Central memory CD8-positive, alpha-beta T cell (primary cell): ENCODE data around the gene ACTRT2.

Experiments used
- ATAC-seq: fragments of 150-1000 bp; cut with Tn5 transposase; replicated peaks from 2 replicates; pipeline ENCODE4 v1.10.0; 2022; ENCODE audit warnings: mild to moderate bottlenecking, moderate FRiP score, moderate number of reproducible peaks; ENCODE audit not compliant: poor library complexity, severe bottlenecking; ENCODE audit errors: extremely low read depth
- DNase-seq, 2 donors: peaks; one replicate each; pipeline ENCODE4 v3.0.0; 2021; ENCODE audit warnings: low spot score in 2 of 2
- H3K27ac Mint-ChIP-seq: one replicate; pipeline ENCODE4 v1.8.0; 2022; ENCODE audit warnings: low read depth, mild to moderate bottlenecking, moderate library complexity, mixed read lengths
- H3K27me3 Mint-ChIP-seq: one replicate; pipeline ENCODE4 v1.8.0; 2022; ENCODE audit warnings: mixed read lengths
- H3K36me3 Mint-ChIP-seq: one replicate; pipeline ENCODE4 v1.8.0; 2022; ENCODE audit warnings: mild to moderate bottlenecking, moderate library complexity, mixed read lengths; ENCODE audit not compliant: insufficient read depth
- H3K4me1 Mint-ChIP-seq: one replicate; pipeline ENCODE4 v1.8.0; 2022; ENCODE audit warnings: mixed read lengths
- H3K4me3 Mint-ChIP-seq: one replicate; pipeline ENCODE4 v1.8.0; 2022; ENCODE audit warnings: mild to moderate bottlenecking, moderate library complexity, mixed read lengths
- H3K9me3 Mint-ChIP-seq: one replicate; pipeline ENCODE4 v1.8.0; 2022; ENCODE audit warnings: mixed read lengths

The ACTRT2 gene

GRCh38 chr1:3021233-3021671, at the start of gene ACTRT2:
Gene ACTRT2, plus strand, starts transcription at chr1:3021467. Its CDS starts 220 bp downstream, at chr1:3021687.
- no peak within 1 kb of the TSS for H3K27ac Mint-ChIP-seq
- no peaks in the 10 kb centered on the region for H3K36me3 Mint-ChIP-seq
- no peak for DNase-seq
- H3K27me3 Mint-ChIP-seq = no peaks in the 10 kb centered on the region
- no peaks in the 10 kb centered on the region for H3K4me1 Mint-ChIP-seq
- H3K9me3 Mint-ChIP-seq = no peaks in the 10 kb centered on the region
- H3K4me3 Mint-ChIP-seq = no peak within 1 kb of the TSS
- ATAC-seq = no peak

DNA sequence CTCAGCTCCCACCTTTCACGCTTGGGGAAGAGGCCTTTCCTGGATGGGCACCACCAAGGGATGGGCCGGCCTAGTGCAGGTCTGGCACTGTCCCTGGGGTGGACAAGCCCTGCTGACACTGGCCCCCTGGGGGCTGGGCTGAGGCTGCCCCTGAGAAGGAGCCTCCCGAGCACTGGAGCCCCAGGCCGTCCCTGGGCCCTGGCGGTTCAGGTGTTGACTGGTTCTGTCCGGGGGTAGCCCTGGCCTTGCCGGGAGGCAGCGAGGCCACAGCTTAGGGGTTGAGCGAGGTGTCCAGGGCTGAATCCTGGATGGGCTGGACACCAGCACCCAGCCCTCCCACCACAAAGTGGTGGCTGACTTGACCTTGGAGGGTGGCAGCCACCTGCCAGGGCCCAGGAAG, 49.7 kb upstream of the ACTRT2 start:
- ATAC-seq = no peak
- Mint-ChIP-seq H3K27ac (no peak overlapping the region), H3K9me3 (no peaks in the 10 kb centered on the region), H3K36me3 (no peaks in the 10 kb centered on the region), H3K27me3 (no peaks in the 10 kb centered on the region), H3K4me1 (no peaks in the 10 kb centered on the region), H3K4me3 (no peak overlapping the region)
- no peak for DNase-seq

GRCh38 chr1:2972011-2972878, 49.0 kb upstream of the ACTRT2 start:
- no peak overlapping the region for H3K4me3 Mint-ChIP-seq
- no peaks in the 10 kb centered on the region for H3K27me3 Mint-ChIP-seq
- no peaks in the 10 kb centered on the region for H3K9me3 Mint-ChIP-seq
- DNase-seq = no peak
- H3K36me3 Mint-ChIP-seq = no peaks in the 10 kb centered on the region
- no peaks in the 10 kb centered on the region for H3K4me1 Mint-ChIP-seq
- H3K27ac Mint-ChIP-seq = no peak overlapping the region
- ATAC-seq = no peak

- no peaks in the 10 kb centered on the region for H3K27me3 Mint-ChIP-seq
- no peaks in the 10 kb centered on the region for H3K36me3 Mint-ChIP-seq
- no peak overlapping the region for H3K27ac Mint-ChIP-seq
- DNase-seq = no peak
- no peaks in the 10 kb centered on the region for H3K9me3 Mint-ChIP-seq
- ATAC-seq = no peak
- H3K4me1 Mint-ChIP-seq = no peaks in the 10 kb centered on the region
- no peak overlapping the region for H3K4me3 Mint-ChIP-seq
Measured at GRCh38 chr1:2972879-2973575, 48.2 kb upstream of the ACTRT2 start.

- H3K4me3 Mint-ChIP-seq = no peak overlapping the region
- H3K4me1 Mint-ChIP-seq = no peaks in the 10 kb centered on the region
- no peak overlapping the region for H3K27ac Mint-ChIP-seq
- no peaks in the 10 kb centered on the region for H3K27me3 Mint-ChIP-seq
- no peak for DNase-seq
- H3K36me3 Mint-ChIP-seq = no peaks in the 10 kb centered on the region
- H3K9me3 Mint-ChIP-seq = no peaks in the 10 kb centered on the region
- no peak for ATAC-seq
Measured at GRCh38 chr1:2973601-2974593, 47.4 kb upstream of the ACTRT2 start.

GRCh38 chr1:2974701-2975301, 46.5 kb upstream of the ACTRT2 start:
- no peak for DNase-seq
- Mint-ChIP-seq H3K27ac (no peak overlapping the region), H3K4me3 (no peak overlapping the region), H3K4me1 (no peaks in the 10 kb centered on the region), H3K27me3 (no peaks in the 10 kb centered on the region), H3K9me3 (no peaks in the 10 kb centered on the region), H3K36me3 (no peaks in the 10 kb centered on the region)
- no peak for ATAC-seq

GRCh38 chr1:2975466-2976179, 45.6 kb upstream of the ACTRT2 start:
- Mint-ChIP-seq H3K4me3 (no peak overlapping the region), H3K27ac (no peak overlapping the region), H3K27me3 (no peaks in the 10 kb centered on the region), H3K4me1 (no peaks in the 10 kb centered on the region), H3K9me3 (no peaks in the 10 kb centered on the region), H3K36me3 (no peaks in the 10 kb centered on the region)
- ATAC-seq = no peak
- DNase-seq = no peak

GRCh38 chr1:2976180-2976562, 45.1 kb upstream of the ACTRT2 start:
- Mint-ChIP-seq H3K9me3 (no peaks in the 10 kb centered on the region), H3K4me1 (no peaks in the 10 kb centered on the region), H3K36me3 (no peaks in the 10 kb centered on the region), H3K27ac (no peak overlapping the region), H3K4me3 (no peak overlapping the region), H3K27me3 (no peaks in the 10 kb centered on the region)
- ATAC-seq (no peak), DNase-seq (no peak)

DNA sequence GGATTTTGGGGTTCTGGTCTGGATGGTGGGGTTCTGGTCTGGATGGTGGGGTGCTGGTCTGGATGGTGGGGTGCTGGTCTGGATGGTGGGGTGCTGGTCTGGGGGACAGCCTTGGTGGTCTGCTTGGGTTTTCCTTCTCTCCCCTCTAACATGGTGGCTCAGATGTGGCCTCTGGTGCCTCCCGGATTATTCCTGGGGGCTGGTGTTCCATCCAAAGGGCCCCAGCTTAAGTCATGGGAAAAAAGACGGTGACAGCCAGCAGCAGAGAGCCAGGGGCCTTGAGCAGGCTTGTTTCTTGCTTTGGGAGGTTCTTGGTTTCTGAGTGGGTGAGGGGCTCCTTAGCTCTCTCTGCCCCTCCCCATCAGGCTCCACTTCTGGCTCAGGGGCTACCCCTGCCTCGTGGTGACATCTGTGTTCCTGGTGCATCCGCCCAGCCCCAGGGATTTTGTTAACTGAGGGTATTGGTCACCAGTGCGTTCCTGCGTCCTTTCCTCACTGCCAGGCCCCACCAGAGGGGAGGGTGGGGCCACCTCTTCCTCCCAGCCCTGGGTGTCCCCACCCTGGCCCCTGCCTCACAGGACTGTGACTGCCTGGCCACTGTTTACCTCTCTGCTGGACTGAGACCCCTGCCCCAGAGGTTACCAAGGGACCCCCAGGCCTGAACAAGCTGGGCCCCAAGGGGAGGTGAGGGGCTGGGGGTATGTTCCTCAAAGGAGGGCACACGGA, 43.2 kb upstream of the ACTRT2 start:
- DNase-seq (no peak), ATAC-seq (no peak)
- Mint-ChIP-seq H3K36me3 (no peaks in the 10 kb centered on the region), H3K27me3 (no peaks in the 10 kb centered on the region), H3K27ac (no peak overlapping the region), H3K4me1 (no peaks in the 10 kb centered on the region), H3K9me3 (no peaks in the 10 kb centered on the region), H3K4me3 (no peak overlapping the region)

DNA sequence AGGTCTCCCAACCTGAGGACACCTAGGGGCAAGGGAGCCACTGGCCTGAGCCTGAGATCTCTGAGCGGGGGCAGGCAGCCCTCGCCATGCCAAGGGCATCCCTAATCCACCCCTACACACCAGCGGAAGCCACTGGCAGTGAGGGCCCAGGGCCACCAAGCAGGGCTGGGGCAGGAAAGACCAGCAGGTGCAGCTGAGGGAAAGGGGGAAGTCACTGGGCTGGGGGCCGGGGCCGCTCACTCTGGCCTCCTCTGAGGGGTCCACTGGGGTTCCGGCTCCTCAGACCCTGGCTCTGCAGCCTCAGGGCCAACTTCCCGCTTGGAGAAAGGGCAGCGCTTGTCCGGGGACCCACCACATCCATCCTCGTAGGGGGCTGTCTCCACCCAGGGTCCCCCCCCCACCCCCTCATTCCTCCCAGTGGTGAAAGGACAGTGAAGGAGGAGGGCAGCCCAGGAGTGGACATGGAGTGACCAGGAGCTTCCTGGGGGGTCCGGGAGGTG, 42.5 kb upstream of the ACTRT2 start:
- Mint-ChIP-seq H3K4me3 (no peak overlapping the region), H3K27me3 (no peaks in the 10 kb centered on the region), H3K36me3 (no peaks in the 10 kb centered on the region), H3K9me3 (no peaks in the 10 kb centered on the region), H3K4me1 (no peaks in the 10 kb centered on the region), H3K27ac (no peak overlapping the region)
- no peak for ATAC-seq
- no peak for DNase-seq
